Osteocyte (in vitro differentiated cells): ENCODE data around the gene UTF1. TPM values are rescaled to one million over a fixed set of nuclear protein-coding genes. Genes with fewer than 3 reads are reported as not detected.

Experiments used
- DNase-seq: peaks from one replicate; pipeline ENCODE4 v3.0.0; 2021; ENCODE audit warnings: mixed read lengths; ENCODE audit not compliant: unreplicated experiment; ENCODE audit errors: extremely low spot score
- H3K27ac Mint-ChIP-seq: one replicate; pipeline ENCODE4 v1.8.0; 2021; ENCODE audit warnings: mild to moderate bottlenecking, mixed read lengths; ENCODE audit not compliant: unreplicated experiment
- H3K27me3 Mint-ChIP-seq: one replicate; pipeline ENCODE4 v1.8.0; 2021; ENCODE audit warnings: mixed read lengths; ENCODE audit not compliant: unreplicated experiment
- H3K36me3 Mint-ChIP-seq: one replicate; pipeline ENCODE4 v1.8.0; 2021; ENCODE audit warnings: mixed read lengths; ENCODE audit not compliant: unreplicated experiment
- H3K4me1 Mint-ChIP-seq: one replicate; pipeline ENCODE4 v1.8.0; 2021; ENCODE audit warnings: mixed read lengths; ENCODE audit not compliant: unreplicated experiment
- H3K4me3 Mint-ChIP-seq: one replicate; pipeline ENCODE4 v1.8.0; 2021; ENCODE audit warnings: mild to moderate bottlenecking, moderate library complexity, mixed read lengths; ENCODE audit not compliant: unreplicated experiment
- H3K9me3 Mint-ChIP-seq: one replicate; pipeline ENCODE4 v1.8.0; 2021; ENCODE audit warnings: mixed read lengths; ENCODE audit not compliant: unreplicated experiment
- CTCF ChIP-seq: fragments of 200-600 bp; sonication (generic); IDR thresholded peaks from 2 replicates; pipeline ENCODE4 v1.5.0; 2021; ENCODE audit warnings: antibody characterized with exemption, mild to moderate bottlenecking, moderate library complexity
- microRNA-seq: library from miRNA; unstranded; fragments of <30 nt; microRNA quantifications from one replicate; pipeline ENCODE4 v1.1.0, GENCODE V29; 2020; ENCODE audit not compliant: unreplicated experiment
- total RNA-seq: library from RNA; stranded (reverse); gene quantifications from 2 replicates; pipeline ENCODE4 v1.2.1, GENCODE V29; 2021

Gene UTF1
- total RNA-seq, 1 donor from 2014 or later, result not detected

- TF ChIP-seq CTCF, result no peak
These were observed 50.5 kb downstream of the UTF1 start for GRCh38 chr10:133280391-133281059.

GRCh38 chr10:133281084-133281483 is 51.1 kb downstream of the UTF1 start:
- no peak for DNase-seq
- peaks cover 33% of the 10 kb centered on the region for H3K36me3 Mint-ChIP-seq
- no peak for TF ChIP-seq CTCF
- H3K9me3 Mint-ChIP-seq, result no peaks in the 10 kb centered on the region
- H3K4me3 Mint-ChIP-seq, result no peak overlapping the region
- H3K27ac Mint-ChIP-seq, result no peak overlapping the region
- peaks cover 17% of the 10 kb centered on the region for H3K4me1 Mint-ChIP-seq
- H3K27me3 Mint-ChIP-seq, result no peaks in the 10 kb centered on the region

More at GRCh38 chr10:133280391-133281059, 50.5 kb downstream of the UTF1 start:
- Mint-ChIP-seq H3K4me3 (no peak overlapping the region), H3K36me3 (peaks cover 28% of the 10 kb centered on the region), H3K4me1 (peaks cover 17% of the 10 kb centered on the region), H3K9me3 (no peaks in the 10 kb centered on the region), H3K27me3 (no peaks in the 10 kb centered on the region), H3K27ac (no peak overlapping the region)
- no peak for DNase-seq

Small RNA genes lying within 50 kb of the gene (microRNA-seq; reads per million reads assigned to microRNA genes)
- gene MIR202, result not detected

Other genes starting within 250 kb of the UTF1 start
- gene ADGRA1, start 142.3 kb upstream of the UTF1 start, total RNA-seq, result not detected in 2 replicates
- gene KNDC1, start 70.0 kb upstream of the UTF1 start, total RNA-seq, result not detected in 2 replicates
- not detected in 2 replicates for gene VENTX, start 7.6 kb downstream of the UTF1 start, total RNA-seq
- 2.9 and 6.0 TPM in 2 replicates for gene ADAM8, start 46.7 kb downstream of the UTF1 start, total RNA-seq
- 67.2 and 75.2 TPM in 2 replicates for gene TUBGCP2, start 78.7 kb downstream of the UTF1 start, total RNA-seq
- gene ZNF511, start 78.7 kb downstream of the UTF1 start, total RNA-seq, result 35.1 and 39.1 TPM in 2 replicates
- 3.5 TPM in 2 replicates for gene CALY, start 106.7 kb downstream of the UTF1 start, total RNA-seq
- not detected in 2 replicates for gene PRAP1, start 117.2 kb downstream of the UTF1 start, total RNA-seq
- 20.5 and 24.0 TPM in 2 replicates for gene FUOM, start 127.8 kb downstream of the UTF1 start, total RNA-seq
- 62.9 and 65.1 TPM in 2 replicates for gene ECHS1, start 143.1 kb downstream of the UTF1 start, total RNA-seq
- gene PAOX, start 149.0 kb downstream of the UTF1 start, total RNA-seq, result 6.5 and 8.7 TPM in 2 replicates
- 57.3 and 65.2 TPM in 2 replicates for gene MTG1, start 163.9 kb downstream of the UTF1 start, total RNA-seq
- 2.2 and 2.7 TPM in 2 replicates for gene SPRN, start 194.4 kb downstream of the UTF1 start, total RNA-seq
- gene SCART1, start 223.7 kb downstream of the UTF1 start, total RNA-seq, result 3.2 and 4.8 TPM in 2 replicates